ENCODE measurements around the gene ASAP3.

Gene ASAP3

GRCh38 chr1:23433122-23433521 is 50.9 kb downstream of the ASAP3 start:
- TF ChIP-seq REST (IDR thresholded peaks at IDR 0.05; ENCODE audit: insufficient read depth in 1 of 2, low read depth in 2 of 2, low read length in 2 of 2): no peak
- TF ChIP-seq TAF1 (IDR thresholded peaks at IDR 0.05; ENCODE audit: borderline replicate concordance, insufficient read depth, low read length): no peak
- no peak for TF ChIP-seq POLR2AphosphoS5 (IDR thresholded peaks at IDR 0.05; ENCODE audit: low read depth, low read length)
- no peak for TF ChIP-seq FOXP2 (optimal IDR thresholded peaks at IDR 0.05; ENCODE audit: borderline replicate concordance, extremely low read depth, extremely low read length, insufficient read depth)
- no peak for TF ChIP-seq SIN3A (IDR thresholded peaks at IDR 0.05; ENCODE audit: borderline replicate concordance, insufficient read depth, low read length)

GRCh38 chr1:23431431-23431830 is 52.5 kb downstream of the ASAP3 start:
- TF ChIP-seq POLR2AphosphoS5 (IDR thresholded peaks at IDR 0.05; ENCODE audit: low read depth, low read length) (no peak), REST (IDR thresholded peaks at IDR 0.05; ENCODE audit: insufficient read depth in 1 of 2, low read depth in 2 of 2, low read length in 2 of 2) (no peak), TAF1 (IDR thresholded peaks at IDR 0.05; ENCODE audit: borderline replicate concordance, insufficient read depth, low read length) (no peak), FOXP2 (optimal IDR thresholded peaks at IDR 0.05; ENCODE audit: borderline replicate concordance, extremely low read depth, extremely low read length, insufficient read depth) (no peak), SIN3A (IDR thresholded peaks at IDR 0.05; ENCODE audit: borderline replicate concordance, insufficient read depth, low read length) (no peak)

- TF ChIP-seq FOXP2 (optimal IDR thresholded peaks at IDR 0.05; ENCODE audit: borderline replicate concordance, extremely low read depth, extremely low read length, insufficient read depth) (no peak), REST (IDR thresholded peaks at IDR 0.05; ENCODE audit: insufficient read depth in 1 of 2, low read depth in 2 of 2, low read length in 2 of 2) (no peak), POLR2AphosphoS5 (IDR thresholded peaks at IDR 0.05; ENCODE audit: low read depth, low read length) (no peak), SIN3A (IDR thresholded peaks at IDR 0.05; ENCODE audit: borderline replicate concordance, insufficient read depth, low read length) (no peak), TAF1 (IDR thresholded peaks at IDR 0.05; ENCODE audit: borderline replicate concordance, insufficient read depth, low read length) (no peak)
These were observed 53.2 kb downstream of the ASAP3 start for GRCh38 chr1:23430803-23431202.

GRCh38 chr1:23428136-23428905 is 55.7 kb downstream of the ASAP3 start:
- no peak for TF ChIP-seq POLR2AphosphoS5 (IDR thresholded peaks at IDR 0.05; ENCODE audit: low read depth, low read length)
- no peak for TF ChIP-seq TAF1 (IDR thresholded peaks at IDR 0.05; ENCODE audit: borderline replicate concordance, insufficient read depth, low read length)
- no peak for TF ChIP-seq FOXP2 (optimal IDR thresholded peaks at IDR 0.05; ENCODE audit: borderline replicate concordance, extremely low read depth, extremely low read length, insufficient read depth)
- no peak for TF ChIP-seq SIN3A (IDR thresholded peaks at IDR 0.05; ENCODE audit: borderline replicate concordance, insufficient read depth, low read length)
- TF ChIP-seq REST (IDR thresholded peaks at IDR 0.05; ENCODE audit: insufficient read depth in 1 of 2, low read depth in 2 of 2, low read length in 2 of 2): no peak
